Mucosa of descending colon (tissue), 3 donors: ENCODE measurements around the gene PEA15. TPM values are rescaled to one million over a fixed set of nuclear protein-coding genes. Genes with fewer than 3 reads are reported as not detected.

Experiments used
- ATAC-seq: fragments of 200-7000 bp; cut with Tn5 transposase; one replicate; pipeline ENCODE4 v1.9.1; 2020; ENCODE audit warnings: mild to moderate bottlenecking, moderate library complexity
- DNase-seq, 3 donors: peaks; one replicate each; pipeline ENCODE4 v3.0.0-alpha.2; 2020
- H3K36me3 ChIP-seq: fragments of 200-600 bp; one replicate; pipeline ENCODE4 v1.8.0; 2021; ENCODE audit warnings: low read depth, mild to moderate bottlenecking
- H3K4me1 ChIP-seq: fragments of 200-600 bp; one replicate; pipeline ENCODE4 v1.8.0; 2021; ENCODE audit warnings: low read depth, mild to moderate bottlenecking
- H3K4me3 ChIP-seq: fragments of 200-600 bp; one replicate; pipeline ENCODE4 v1.8.0; 2021; ENCODE audit warnings: mild to moderate bottlenecking
- H3K9me3 ChIP-seq: fragments of 200-600 bp; one replicate; pipeline ENCODE4 v1.8.0; 2021; ENCODE audit warnings: mild to moderate bottlenecking
- CTCF ChIP-seq: fragments of 200-600 bp; IDR thresholded peaks from one replicate; pipeline ENCODE4 v1.8.0; 2022; ENCODE audit warnings: antibody characterized with exemption, mild to moderate bottlenecking
- intact Hi-C, 2 donors: fragments of 100-400 bp; cut with DNase I in 1 of 2; cut with micrococcal nuclease in 1 of 2; formaldehyde crosslinking; loops; one replicate each; pipeline versions ENCODE4 v1.11.0 to v1.11.1; 2022; cut with DNase I, micrococcal nuclease
- total RNA-seq, 3 donors: library from RNA; stranded (reverse); fragmentation: NEBNext Ultra II Directional in 2 of 3; extraction: Animal tissue kit (Norgen Biotek cat#: 25700) in 2 of 3; gene quantifications; one replicate each; pipeline versions ENCODE4 v1.2.1 to v1.2.4, GENCODE V29; 2021 to 2023
- donor health status: DM: no; HTN: no; CAD: no; lungs with moderate emphysema.
- donor health status: DM: no; HTN: no; CAD: no.
- donor health status: DM: no; HTN: yes; CAD: no.

The PEA15 gene
- total RNA-seq, 3 donors from 2014 or later: 31.6 to 125 (median 36.6) TPM

GRCh38 chr1:160159846-160160245 is 45.3 kb upstream of the PEA15 start:
- no peaks in the 10 kb centered on the region for H3K36me3 ChIP-seq
- no peak for TF ChIP-seq CTCF
- intact Hi-C loops: no loop called here
- DNase-seq (no peak), ATAC-seq (no peak)
- no peak overlapping the region for H3K4me3 ChIP-seq
- no peaks in the 10 kb centered on the region for H3K9me3 ChIP-seq
- H3K4me1 ChIP-seq: no peaks in the 10 kb centered on the region

- H3K36me3 ChIP-seq: no peaks in the 10 kb centered on the region
- no peaks in the 10 kb centered on the region for H3K9me3 ChIP-seq
- TF ChIP-seq CTCF: no peak
- no peak for DNase-seq
- intact Hi-C loops: no loop called here
- no peak overlapping the region for H3K4me3 ChIP-seq
- H3K4me1 ChIP-seq: no peaks in the 10 kb centered on the region
- no peak for ATAC-seq
Measured at GRCh38 chr1:160161965-160162705, 43.0 kb upstream of the PEA15 start.

GRCh38 chr1:160162931-160163330 is 42.3 kb upstream of the PEA15 start:
- TF ChIP-seq CTCF: no peak
- Histone ChIP-seq H3K36me3 (no peaks in the 10 kb centered on the region), H3K4me1 (no peaks in the 10 kb centered on the region), H3K4me3 (no peak overlapping the region), H3K9me3 (no peaks in the 10 kb centered on the region)
- DNase-seq (no peak), ATAC-seq (no peak)
- intact Hi-C loops: no loop called here

- ATAC-seq (no peak), DNase-seq (no peak)
- intact Hi-C loops: no loop called here
- H3K36me3 ChIP-seq: no peaks in the 10 kb centered on the region
- no peak for TF ChIP-seq CTCF
- H3K4me1 ChIP-seq: no peaks in the 10 kb centered on the region
- H3K9me3 ChIP-seq: no peaks in the 10 kb centered on the region
- H3K4me3 ChIP-seq: no peak overlapping the region
Measured at GRCh38 chr1:160163615-160164014, 41.6 kb upstream of the PEA15 start.

- H3K4me1 ChIP-seq: no peaks in the 10 kb centered on the region
- ATAC-seq: no peak
- no peaks in the 10 kb centered on the region for H3K9me3 ChIP-seq
- DNase-seq: no peak
- no peaks in the 10 kb centered on the region for H3K36me3 ChIP-seq
- no peak for TF ChIP-seq CTCF
- no peak overlapping the region for H3K4me3 ChIP-seq
- intact Hi-C loops: no loop called here
Measured at GRCh38 chr1:160164121-160164520, 41.1 kb upstream of the PEA15 start.
